HG03520 (cell line): ENCODE data around the gene ARHGAP22.

Source experiments
- ATAC-seq: cut with Tn5 transposase; IDR thresholded peaks from one replicate; pipeline ENCODE4 v1.9.1; 2021; ENCODE audit warnings: mild to moderate bottlenecking, moderate library complexity; ENCODE audit not compliant: unreplicated experiment

The ARHGAP22 gene

DNA sequence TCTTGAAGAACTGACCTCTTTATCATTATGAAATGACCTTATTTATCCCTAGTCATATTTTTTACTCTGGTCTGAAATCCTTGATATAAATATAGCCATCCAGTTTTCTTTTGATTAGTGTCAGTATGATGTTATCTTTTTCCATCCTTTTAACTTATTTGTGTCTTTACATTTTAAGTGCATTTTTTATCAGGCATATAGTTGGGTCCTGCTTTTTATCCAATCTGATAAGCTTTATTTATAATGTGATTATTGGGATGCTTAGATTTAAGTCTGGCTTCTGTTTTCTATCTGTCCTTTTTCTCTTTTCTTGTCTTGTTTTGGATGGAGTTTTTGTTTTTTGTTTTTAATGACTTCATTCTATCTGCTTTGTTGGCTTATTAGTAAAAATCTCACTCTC is 119.2 kb downstream of the ARHGAP22 start:
- ATAC-seq = no peak

DNA sequence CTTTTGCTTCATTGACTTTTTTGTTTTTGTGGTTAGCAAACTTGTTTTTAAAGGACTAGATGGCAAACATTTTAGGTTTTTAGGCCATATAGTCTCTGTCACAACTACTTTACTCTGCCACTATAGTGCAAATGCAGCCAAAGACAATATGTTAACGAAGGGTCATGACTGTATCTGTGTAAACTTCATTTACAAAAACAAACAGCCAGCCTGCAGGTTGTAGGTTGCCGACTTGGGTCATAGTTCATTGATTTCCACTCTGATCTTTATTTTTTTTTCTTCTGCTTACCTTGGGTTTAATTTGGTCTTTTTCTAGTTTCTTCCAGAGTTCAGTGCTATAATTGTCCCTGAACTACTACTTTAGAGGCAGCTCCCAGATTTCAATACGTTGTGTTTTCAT is 120.0 kb downstream of the ARHGAP22 start:
- ATAC-seq = no peak

- ATAC-seq = no peak
Observed at GRCh38 chr10:48482207-48482606, 122.7 kb downstream of the ARHGAP22 start.

DNA sequence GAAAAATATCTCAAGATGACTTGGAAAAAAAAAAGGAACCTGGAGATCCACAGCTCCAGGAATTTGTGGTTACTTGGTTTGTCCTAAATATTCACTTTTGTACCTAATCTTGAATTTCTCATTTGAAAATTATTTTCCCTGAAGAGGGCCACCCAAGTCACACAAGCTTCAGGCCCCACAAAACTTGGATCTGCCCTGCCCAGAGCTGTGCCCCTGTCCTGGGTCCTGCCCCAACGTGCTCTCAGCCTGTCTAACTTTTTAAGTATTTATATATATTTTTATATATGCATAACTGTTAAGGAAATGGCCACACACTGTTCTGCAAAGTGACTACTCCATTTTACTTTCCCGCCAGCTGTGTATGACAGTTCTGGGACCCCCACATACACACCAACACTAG is 123.5 kb downstream of the ARHGAP22 start:
- ATAC-seq = no peak

DNA sequence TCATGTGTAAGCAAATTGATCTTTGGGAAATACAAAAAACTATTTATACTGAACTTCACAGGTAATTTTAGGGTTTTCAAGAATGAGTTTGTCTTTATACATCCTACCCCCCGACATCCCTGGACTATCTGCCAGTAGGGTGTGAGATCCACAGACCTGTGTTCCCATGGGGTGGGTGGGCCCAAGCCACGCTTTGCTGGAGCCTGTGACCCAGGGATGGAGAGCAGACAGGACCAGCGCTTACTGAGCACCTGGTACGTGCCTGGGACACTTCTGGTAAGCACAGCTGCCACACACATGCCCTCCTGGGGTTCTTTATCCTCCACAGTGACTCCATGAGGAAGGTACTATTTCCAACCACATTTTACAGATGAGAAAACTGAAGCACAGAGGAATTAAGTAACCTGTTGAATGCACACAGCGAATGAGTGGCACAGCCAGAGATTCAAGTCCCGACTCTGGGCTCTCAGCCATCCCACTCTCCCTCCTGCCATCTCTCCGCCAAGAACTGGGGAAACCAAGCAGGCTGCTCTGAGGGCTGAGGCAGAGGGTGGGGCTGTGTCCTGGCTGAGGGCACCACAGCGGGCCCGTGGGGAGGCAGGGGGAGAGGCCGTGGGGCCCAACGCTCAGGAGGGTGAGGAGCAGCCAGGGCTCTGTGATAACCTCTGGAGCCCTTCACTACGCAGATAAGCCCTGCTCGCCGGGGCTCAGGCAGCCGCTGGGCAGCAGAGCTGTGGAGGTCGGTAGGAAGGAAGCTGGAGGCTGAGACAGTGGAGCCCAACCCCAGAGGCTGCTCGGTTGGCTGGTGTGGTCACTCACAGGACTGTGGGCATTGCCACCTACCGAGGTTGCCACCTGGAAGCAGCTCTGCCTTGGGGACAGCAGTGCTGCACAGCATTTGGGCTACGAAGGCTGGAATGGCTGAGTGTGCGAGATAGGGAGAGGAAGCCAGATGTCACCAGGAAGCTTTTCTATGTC is 124.2 kb downstream of the ARHGAP22 start:
- no peak for ATAC-seq

GRCh38 chr10:48478980-48479811 is 125.7 kb downstream of the ARHGAP22 start:
- no peak for ATAC-seq

GRCh38 chr10:48478469-48478868 is 126.4 kb downstream of the ARHGAP22 start:
- ATAC-seq = no peak

- ATAC-seq = no peak
Observed at GRCh38 chr10:48477616-48478015, 127.3 kb downstream of the ARHGAP22 start.

DNA sequence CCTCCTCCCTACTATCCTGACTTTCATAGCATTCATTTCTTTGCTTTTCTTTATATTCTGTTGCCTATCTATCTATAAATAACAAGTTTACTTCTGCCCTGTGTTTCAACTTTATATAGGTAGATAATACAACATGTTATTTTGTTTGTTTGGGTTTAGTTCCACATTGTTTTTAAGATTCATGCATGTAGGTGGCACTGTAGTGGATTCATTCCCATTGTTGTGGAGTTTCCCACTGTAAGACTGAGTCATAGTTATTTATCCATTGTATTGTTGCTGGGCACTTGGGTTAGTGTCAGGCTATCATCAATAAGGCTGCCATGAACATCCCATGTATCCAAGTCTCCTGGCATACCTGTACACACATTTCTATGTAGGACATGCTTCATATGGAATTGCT is 127.7 kb downstream of the ARHGAP22 start:
- no peak for ATAC-seq

DNA sequence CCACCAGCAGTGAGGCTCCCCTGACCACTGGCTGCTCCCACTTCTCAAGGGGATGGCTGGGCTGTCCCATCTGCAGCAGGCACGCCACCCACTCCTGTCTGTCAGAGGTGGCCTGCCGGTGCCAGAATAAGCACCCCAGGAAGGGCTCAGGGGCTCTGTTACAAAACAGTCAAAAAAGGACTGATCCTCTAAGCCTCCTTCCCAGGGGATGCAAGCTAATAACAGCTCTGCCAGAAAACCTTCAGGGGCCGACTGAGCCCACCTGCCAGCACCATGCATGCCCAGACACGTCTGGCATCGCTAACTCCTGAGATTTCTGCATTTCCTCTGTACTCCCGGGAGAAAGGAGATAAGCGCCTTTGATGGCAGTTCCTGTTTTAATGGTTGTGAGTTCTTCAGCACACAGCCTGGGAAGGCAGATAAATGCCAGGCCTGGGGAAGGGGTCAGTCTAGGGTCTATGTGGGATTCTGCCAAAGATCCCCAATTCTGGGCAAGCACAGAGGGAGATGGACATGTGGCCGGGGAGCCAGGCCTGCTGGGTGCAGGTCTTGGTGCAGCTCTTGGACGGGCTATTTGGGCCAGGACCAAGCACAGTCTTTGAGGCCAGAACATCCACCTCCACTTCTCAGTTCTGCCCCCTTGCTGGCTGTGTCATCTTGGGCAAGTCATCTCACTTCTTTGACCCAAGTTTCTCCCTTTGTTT is 128.4 kb downstream of the ARHGAP22 start:
- ATAC-seq = no peak

DNA sequence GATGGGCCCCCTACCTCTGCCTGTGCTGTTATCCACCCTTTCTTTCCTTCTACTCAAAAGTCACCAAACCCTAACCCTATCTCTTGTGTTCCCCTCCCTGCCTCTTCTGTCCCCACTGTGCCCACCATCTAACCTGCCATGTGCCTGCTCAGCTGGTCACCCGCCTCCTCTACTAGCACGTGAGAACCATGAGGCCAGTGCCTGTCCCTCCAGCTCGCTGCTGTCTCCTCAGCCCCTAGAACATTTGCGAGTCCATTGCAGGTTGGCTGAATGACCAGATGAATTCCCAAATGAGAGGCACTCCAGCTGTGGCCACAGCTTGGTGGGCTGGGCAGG is 129.0 kb downstream of the ARHGAP22 start:
- ATAC-seq = no peak

GRCh38 chr10:48474765-48475365 is 130.0 kb downstream of the ARHGAP22 start:
- no peak for ATAC-seq

GRCh38 chr10:48473704-48474103 is 131.2 kb downstream of the ARHGAP22 start:
- ATAC-seq = no peak

DNA sequence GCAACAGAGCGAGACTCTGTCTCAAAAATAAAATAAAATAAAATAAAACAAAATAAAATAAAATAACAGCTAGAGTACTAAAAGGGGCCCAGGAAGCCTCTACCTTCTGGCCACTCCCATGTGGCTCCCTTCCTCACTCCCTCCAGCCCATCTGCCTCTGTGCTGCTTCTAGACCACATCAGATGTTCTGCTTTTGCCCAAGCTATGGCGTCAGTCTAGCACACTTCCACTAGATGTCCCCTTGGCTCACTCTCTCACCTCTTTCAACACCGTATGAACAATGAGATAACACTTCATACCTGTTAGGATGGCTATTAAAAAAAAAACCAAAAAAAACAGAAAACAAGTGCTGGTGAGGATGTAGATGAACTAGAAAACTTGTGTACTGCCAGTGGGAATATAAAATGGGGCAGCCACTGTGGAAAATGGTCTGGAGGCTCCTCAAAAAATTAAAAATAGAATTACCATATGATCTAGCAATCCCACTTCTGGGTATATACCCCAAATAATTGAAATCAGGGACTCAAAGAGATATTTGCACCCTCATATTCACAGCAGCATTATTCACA is 132.3 kb downstream of the ARHGAP22 start:
- no peak for ATAC-seq

GRCh38 chr10:48470893-48471805 is 133.7 kb downstream of the ARHGAP22 start:
- ATAC-seq = no peak

- ATAC-seq = no peak
Observed at GRCh38 chr10:48470115-48470892, 134.6 kb downstream of the ARHGAP22 start.

- no peak for ATAC-seq
Observed at GRCh38 chr10:48469516-48470020, 135.3 kb downstream of the ARHGAP22 start.

DNA sequence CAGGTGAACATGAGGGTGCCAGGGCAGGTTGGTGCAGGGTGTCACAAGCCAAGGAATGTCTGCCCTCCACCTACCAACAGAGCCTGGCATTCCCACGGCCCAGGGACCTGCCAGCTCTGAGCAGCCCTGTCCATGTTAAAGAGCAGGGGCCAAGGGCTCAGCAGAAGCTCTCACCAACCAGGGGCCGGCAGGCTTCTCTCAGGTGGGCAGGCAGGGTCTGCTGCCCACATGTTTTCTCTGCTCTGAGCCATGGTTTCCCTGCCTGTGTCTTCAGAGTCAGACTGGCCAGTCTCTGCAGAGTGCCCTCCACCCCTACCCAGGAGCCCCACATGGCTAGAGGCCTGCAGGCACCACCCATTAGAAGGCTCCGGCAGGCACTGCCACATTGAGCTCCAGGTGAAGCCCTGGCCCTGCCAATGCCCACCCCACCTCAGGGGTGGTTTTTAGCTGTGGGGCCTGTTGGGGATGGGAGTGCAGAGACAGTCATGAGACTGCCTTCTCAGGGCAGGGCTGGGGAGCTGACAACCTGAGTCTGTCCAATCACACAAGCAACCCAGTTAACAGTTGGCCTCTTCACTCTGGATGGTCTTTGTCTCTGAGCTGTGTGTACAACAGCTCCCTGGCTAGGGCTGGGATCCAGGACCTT is 135.9 kb downstream of the ARHGAP22 start:
- no peak for ATAC-seq
